Parathyroid adenoma (tissue), 2 donors: ENCODE data around the gene CAMK1D.
"Not testable (repeated sequence)": the region's sequence is repeated elsewhere in the genome, so short reads cannot be mapped to it uniquely, and the experiment has no call there.

Source experiments
- H2AFZ ChIP-seq: fragments of 300-600 bp; sonication (generic); one replicate; pipeline ENCODE4 v1.7.0; 2017; ENCODE audit warnings: antibody characterized with exemption, mild to moderate bottlenecking
- H3K27ac ChIP-seq: fragments of 300-600 bp; sonication (generic); one replicate; pipeline ENCODE4 v1.7.0; 2017
- H3K27me3 ChIP-seq: fragments of 300-600 bp; sonication (generic); one replicate; pipeline ENCODE4 v1.7.0; 2017; ENCODE audit warnings: low read length; ENCODE audit not compliant: control insufficient read depth, insufficient read depth
- H3K36me3 ChIP-seq: fragments of 300-600 bp; sonication (generic); one replicate; pipeline ENCODE4 v1.7.0; 2017; ENCODE audit warnings: low read length; ENCODE audit not compliant: control insufficient read depth, insufficient read depth
- H3K4me1 ChIP-seq: fragments of 300-600 bp; sonication (generic); one replicate; pipeline ENCODE4 v1.7.0; 2017; ENCODE audit warnings: control low read depth
- H3K4me2 ChIP-seq: fragments of 300-600 bp; sonication (generic); one replicate; pipeline ENCODE4 v1.7.0; 2017; ENCODE audit warnings: low read length
- H3K4me3 ChIP-seq: fragments of 300-600 bp; sonication (generic); one replicate; pipeline ENCODE4 v1.7.0; 2017; ENCODE audit warnings: low read depth, low read length
- H3K79me2 ChIP-seq: fragments of 300-600 bp; sonication (generic); one replicate; pipeline ENCODE4 v1.7.0; 2017; ENCODE audit warnings: control low read depth
- H3K9ac ChIP-seq: fragments of 300-600 bp; sonication (generic); one replicate; pipeline ENCODE4 v1.7.0; 2017; ENCODE audit warnings: mild to moderate bottlenecking
- H3K9me3 ChIP-seq: fragments of 300-600 bp; sonication (generic); one replicate; pipeline ENCODE4 v1.7.0; 2017; ENCODE audit warnings: low read length; ENCODE audit not compliant: control insufficient read depth
- TF ChIP-seq, protein P1 (sequence below): fragments of 300-600 bp; sonication (generic); IDR thresholded peaks from one replicate; pipeline ENCODE4 v1.7.0; 2017; ENCODE audit warnings: antibody characterized with exemption, mild to moderate bottlenecking
- donor health status: primary hyperparathyroidism.

The CAMK1D gene

GRCh38 chr10:12333380-12334185 lies 15.8 kb upstream of the CAMK1D start:
- no peaks in the 10 kb centered on the region for H3K79me2 ChIP-seq
- TF ChIP-seq, protein P1, sequence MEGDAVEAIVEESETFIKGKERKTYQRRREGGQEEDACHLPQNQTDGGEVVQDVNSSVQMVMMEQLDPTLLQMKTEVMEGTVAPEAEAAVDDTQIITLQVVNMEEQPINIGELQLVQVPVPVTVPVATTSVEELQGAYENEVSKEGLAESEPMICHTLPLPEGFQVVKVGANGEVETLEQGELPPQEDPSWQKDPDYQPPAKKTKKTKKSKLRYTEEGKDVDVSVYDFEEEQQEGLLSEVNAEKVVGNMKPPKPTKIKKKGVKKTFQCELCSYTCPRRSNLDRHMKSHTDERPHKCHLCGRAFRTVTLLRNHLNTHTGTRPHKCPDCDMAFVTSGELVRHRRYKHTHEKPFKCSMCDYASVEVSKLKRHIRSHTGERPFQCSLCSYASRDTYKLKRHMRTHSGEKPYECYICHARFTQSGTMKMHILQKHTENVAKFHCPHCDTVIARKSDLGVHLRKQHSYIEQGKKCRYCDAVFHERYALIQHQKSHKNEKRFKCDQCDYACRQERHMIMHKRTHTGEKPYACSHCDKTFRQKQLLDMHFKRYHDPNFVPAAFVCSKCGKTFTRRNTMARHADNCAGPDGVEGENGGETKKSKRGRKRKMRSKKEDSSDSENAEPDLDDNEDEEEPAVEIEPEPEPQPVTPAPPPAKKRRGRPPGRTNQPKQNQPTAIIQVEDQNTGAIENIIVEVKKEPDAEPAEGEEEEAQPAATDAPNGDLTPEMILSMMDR: no peak
- no peaks in the 10 kb centered on the region for H3K9me3 ChIP-seq
- H3K36me3 ChIP-seq: no peaks in the 10 kb centered on the region
- no peaks in the 10 kb centered on the region for H3K27me3 ChIP-seq
- H3K4me1 ChIP-seq: no peaks in the 10 kb centered on the region
- peak overlapping the region; percentile 22 for H2AFZ ChIP-seq
- no peak overlapping the region for H3K4me2 ChIP-seq
- no peak overlapping the region for H3K4me3 ChIP-seq
- H3K27ac ChIP-seq: no peak overlapping the region
- no peak overlapping the region for H3K9ac ChIP-seq

DNA sequence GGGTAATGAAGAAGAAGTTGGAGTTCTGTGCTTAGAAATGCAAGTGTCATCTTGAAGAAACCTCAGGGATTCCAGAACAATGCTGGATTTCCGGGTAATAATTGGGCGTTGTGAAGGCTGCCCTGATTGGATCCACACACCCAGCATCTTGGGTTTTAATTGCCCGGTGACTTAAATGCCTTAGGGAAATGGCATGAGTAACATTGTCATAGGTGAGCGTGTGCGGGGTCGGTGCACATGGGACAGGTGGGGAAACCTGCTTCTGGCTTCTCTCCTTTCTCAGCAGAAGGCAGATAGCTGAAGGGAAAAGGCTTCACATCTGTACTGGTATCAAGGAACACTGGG lies 15.2 kb upstream of the CAMK1D start:
- no peak overlapping the region for H3K4me3 ChIP-seq
- no peaks in the 10 kb centered on the region for H3K9me3 ChIP-seq
- H3K4me2 ChIP-seq: no peak overlapping the region
- H2AFZ ChIP-seq: peak overlapping the region; percentile 22
- H3K27me3 ChIP-seq: no peaks in the 10 kb centered on the region
- no peaks in the 10 kb centered on the region for H3K4me1 ChIP-seq
- no peak overlapping the region for H3K9ac ChIP-seq
- no peaks in the 10 kb centered on the region for H3K79me2 ChIP-seq
- TF ChIP-seq, protein P1: no peak
- no peak overlapping the region for H3K27ac ChIP-seq
- H3K36me3 ChIP-seq: no peaks in the 10 kb centered on the region

- not testable (repeated sequence) for H2AFZ ChIP-seq, H3K4me2 ChIP-seq, H3K27ac ChIP-seq, H3K9ac ChIP-seq, H3K4me1 ChIP-seq, H3K4me3 ChIP-seq, H3K79me2 ChIP-seq, H3K27me3 ChIP-seq, H3K36me3 ChIP-seq, H3K9me3 ChIP-seq
Measured at GRCh38 chr10:12335169-12335568, 14.2 kb upstream of the CAMK1D start.

- TF ChIP-seq, protein P1: no peak
- no peaks in the 10 kb centered on the region for H3K9me3 ChIP-seq
- no peaks in the 10 kb centered on the region for H3K4me1 ChIP-seq
- H3K36me3 ChIP-seq: no peaks in the 10 kb centered on the region
- no peak overlapping the region for H3K9ac ChIP-seq
- H3K79me2 ChIP-seq: no peaks in the 10 kb centered on the region
- H3K4me2 ChIP-seq: no peak overlapping the region
- no peak overlapping the region for H3K27ac ChIP-seq
- no peaks in the 10 kb centered on the region for H3K27me3 ChIP-seq
- no peak overlapping the region for H2AFZ ChIP-seq
- no peak overlapping the region for H3K4me3 ChIP-seq
Measured at GRCh38 chr10:12337453-12338372, 11.6 kb upstream of the CAMK1D start.

DNA sequence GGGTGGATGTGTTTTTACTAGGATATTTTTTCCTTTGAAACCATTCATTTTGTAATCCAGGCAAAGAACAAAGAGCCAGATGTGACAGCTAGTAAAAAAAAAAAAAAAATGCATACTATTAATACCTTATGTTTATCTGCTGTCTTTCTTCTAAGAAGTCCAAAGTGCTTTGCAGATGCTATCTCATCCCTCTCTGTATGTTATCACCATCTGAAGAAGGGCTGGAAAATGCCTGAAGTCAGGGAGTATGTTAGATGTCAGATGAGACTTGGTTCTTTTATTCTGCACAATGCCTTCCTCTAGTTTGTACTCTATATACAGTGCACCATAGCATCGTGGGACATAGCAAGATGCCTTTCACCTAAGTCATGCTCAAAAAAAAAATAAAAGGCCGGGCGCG lies 10.4 kb upstream of the CAMK1D start:
- Histone ChIP-seq H3K4me1 (no peaks in the 10 kb centered on the region), H3K4me2 (no peak overlapping the region)

More for the DNA sequence above, 10.4 kb upstream of the CAMK1D start:
- H3K36me3 ChIP-seq: no peaks in the 10 kb centered on the region
- no peak overlapping the region for H2AFZ ChIP-seq
- no peaks in the 10 kb centered on the region for H3K79me2 ChIP-seq
- H3K9me3 ChIP-seq: no peaks in the 10 kb centered on the region
- no peak overlapping the region for H3K9ac ChIP-seq
- H3K27ac ChIP-seq: no peak overlapping the region
- H3K4me3 ChIP-seq: no peak overlapping the region
- TF ChIP-seq, protein P1: no peak
- no peaks in the 10 kb centered on the region for H3K27me3 ChIP-seq
